SK-N-DZ (cell line): Measurements from ENCODE around the gene GPR85. TPM values are rescaled to one million over a fixed set of nuclear protein-coding genes. Genes with fewer than 3 reads are reported as not detected.
"Not testable (repeated sequence)": the region's sequence is repeated elsewhere in the genome, so short reads cannot be mapped to it uniquely, and the experiment has no call there.

Experiments
- DNase-seq: peaks from one replicate; pipeline ENCODE4 v3.0.0-alpha.2; 2015; ENCODE audit warnings: low spot score
- polyA plus RNA-seq, 2 experiments: library from polyadenylated mRNA; depleted of rRNA; stranded (reverse); fragments of >200 nt; gene quantifications; 2 replicates each; pipeline ENCODE4 v1.2.3, GENCODE V29; 2014

GPR85 gene, protein sequence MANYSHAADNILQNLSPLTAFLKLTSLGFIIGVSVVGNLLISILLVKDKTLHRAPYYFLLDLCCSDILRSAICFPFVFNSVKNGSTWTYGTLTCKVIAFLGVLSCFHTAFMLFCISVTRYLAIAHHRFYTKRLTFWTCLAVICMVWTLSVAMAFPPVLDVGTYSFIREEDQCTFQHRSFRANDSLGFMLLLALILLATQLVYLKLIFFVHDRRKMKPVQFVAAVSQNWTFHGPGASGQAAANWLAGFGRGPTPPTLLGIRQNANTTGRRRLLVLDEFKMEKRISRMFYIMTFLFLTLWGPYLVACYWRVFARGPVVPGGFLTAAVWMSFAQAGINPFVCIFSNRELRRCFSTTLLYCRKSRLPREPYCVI
- polyA plus RNA-seq (2014; cell fraction: cytosol; rRNA removed) = 4.8 and 5.3 TPM in 2 replicates
- polyA plus RNA-seq (2014; cell fraction: nucleus; rRNA removed) = 1.6 and 3.1 TPM in 2 replicates

- peak; percentile 88 for DNase-seq
These were observed at the start of gene GPR85 for GRCh38 chr7:113086431-113086888. TSS of gene GPR85 (minus strand) at chr7:113086827. CDS start at chr7:113084721, 2,106 bp downstream.

- no peak for DNase-seq
These were observed 47.4 kb upstream of the GPR85 start for GRCh38 chr7:113134025-113134424.

- no peak for DNase-seq
These were observed 44.7 kb upstream of the GPR85 start for GRCh38 chr7:113131367-113131766.

DNA sequence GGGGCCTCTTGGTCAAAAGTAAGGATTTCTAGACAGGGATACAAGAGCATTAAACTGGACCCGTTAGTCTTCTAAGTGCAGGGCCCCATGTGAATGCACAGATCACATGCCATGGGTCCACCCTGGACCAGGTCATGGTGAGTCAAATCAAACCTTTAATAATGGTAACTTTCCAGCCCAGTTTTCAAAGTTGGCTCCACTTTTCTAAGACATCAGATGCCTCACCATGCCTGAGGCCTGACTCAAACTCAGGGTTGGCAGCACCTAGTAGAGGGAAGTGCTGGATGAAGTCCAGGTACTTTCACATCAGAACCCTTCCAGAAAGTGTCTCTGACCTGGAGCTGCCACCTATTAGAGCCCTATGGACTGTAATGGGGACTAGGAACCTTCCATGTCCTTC, 41.4 kb upstream of the GPR85 start:
- no peak for DNase-seq

- DNase-seq = no peak
These were observed 39.1 kb upstream of the GPR85 start for GRCh38 chr7:113125728-113126127.

DNA sequence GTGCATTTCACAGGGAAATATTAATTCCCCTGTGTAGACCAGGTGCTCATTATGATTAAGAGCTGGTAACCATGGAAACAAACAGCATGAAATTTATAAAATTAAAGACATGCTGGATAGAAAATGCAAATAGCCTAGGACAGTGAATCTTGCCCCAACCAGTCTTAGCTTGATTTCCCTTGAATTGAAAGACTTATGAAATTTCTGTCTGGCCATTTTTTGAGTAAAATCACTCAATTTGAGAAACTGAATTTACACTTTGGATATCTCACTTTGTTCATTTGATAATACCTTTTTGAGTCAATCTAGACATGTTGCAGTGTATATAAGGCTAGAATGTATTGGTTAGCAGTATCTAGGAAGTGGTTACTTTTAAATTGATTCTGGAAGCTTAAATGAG, 36.1 kb upstream of the GPR85 start:
- no peak for DNase-seq

GRCh38 chr7:113120647-113121046, 34.0 kb upstream of the GPR85 start:
- DNase-seq = no peak

DNA sequence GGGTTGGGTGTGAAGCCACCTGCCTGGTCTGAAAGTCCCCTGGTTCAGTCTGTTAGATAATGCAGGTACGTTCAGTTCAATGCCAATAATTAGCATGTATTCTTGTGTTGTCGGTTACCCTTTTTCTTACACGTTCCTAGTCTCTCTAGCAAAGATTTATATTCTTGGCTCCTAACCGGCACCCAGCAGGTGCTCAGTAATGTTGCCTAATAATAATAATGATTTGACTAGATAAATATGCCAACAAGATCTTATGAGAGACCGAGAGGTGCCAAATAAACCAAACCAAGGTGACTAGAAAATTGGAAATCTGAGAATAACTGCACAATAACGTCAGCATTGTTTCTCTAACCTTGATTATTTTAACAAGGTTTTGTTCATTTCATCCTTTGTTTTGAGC, 32.8 kb upstream of the GPR85 start:
- DNase-seq = no peak

DNA sequence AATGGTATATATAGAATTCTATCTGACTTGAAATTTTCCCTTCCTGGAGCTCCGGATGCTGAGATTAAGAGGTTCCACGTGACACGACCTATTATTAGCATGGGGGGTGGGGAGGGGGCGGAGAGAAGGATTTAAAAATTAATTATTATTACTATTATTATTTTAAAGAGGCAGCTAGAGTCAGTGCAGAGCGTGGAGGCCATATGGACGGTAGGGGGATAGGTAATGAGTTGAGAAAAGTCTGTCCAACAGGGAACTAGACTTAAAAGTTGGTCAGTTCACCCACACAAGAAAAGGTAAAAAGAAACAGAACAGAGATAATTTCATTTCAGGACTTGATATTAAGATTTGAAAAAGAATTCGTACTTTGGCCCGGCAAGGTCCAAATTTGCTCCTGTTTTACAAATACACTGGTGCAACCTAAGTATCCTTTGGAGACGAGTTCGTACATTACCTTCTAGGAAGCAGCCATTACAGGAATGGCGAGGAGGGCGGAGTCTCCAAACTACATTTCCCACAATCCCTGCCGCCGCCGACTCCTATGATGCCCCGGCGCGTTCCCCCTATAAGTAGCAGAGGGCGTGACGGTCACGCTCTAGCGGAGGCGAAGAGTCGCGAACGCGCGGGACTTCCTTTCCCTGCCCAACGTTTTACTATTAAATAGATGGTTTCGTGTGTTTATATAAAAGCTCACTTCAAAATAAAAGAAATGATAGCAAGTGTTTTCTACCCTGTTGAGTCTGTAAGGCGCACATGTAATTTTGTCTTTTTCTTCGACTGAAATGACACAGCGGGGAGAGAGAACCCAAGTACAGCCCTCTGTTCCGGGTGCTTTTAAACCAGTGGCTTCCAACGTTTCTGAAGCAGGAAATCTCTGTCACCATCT, 31.7 kb upstream of the GPR85 start, which contains the start of gene SMIM30:
Gene SMIM30, minus strand, starts transcription at position 481 of the 886 bp plus-strand sequence. CDS start 976 bp downstream, outside the sequence.
- peak; percentile 88 for DNase-seq

DNA sequence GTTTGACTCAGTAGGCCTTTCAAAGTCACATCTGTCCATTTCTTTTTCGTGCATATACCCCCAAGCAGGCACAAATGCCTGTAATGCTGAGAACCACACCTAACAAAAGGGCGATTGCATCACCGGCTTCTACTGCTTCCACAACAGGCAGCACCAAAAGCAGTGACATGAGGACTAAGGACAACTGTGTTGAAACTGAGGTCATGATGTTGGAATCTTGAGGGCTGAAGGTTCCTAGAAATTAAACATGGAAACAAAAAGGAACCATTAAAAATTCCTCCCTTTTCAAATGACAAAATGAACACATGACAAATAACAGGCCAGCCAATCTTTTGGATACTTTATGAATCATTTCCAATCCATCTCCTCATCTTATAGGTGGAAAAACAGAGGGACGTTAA, 30.7 kb upstream of the GPR85 start:
- not testable (repeated sequence) for DNase-seq

GRCh38 chr7:113113912-113114311, 27.3 kb upstream of the GPR85 start:
- peak; percentile 45 for DNase-seq

DNA sequence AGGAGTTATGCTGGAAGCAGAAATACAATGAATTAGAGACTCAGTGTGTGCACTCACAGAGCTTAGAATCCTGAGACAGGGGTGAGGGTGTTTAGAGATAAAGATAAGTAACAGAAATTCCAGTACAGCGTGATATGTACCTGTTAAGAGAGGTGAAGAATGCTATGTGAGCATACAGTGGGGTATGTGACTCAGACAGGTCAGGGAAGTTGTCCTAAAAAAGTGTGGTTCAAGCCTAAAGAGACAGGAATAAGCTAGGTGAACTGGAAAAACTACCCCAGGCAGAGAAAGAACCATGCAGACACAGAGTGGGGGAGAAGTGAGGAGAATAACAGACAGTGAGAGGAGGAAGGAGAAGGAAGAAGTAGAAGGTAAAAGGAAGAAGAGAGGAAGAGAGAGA, 23.1 kb upstream of the GPR85 start:
- DNase-seq = no peak

- peak; percentile 32 for DNase-seq
These were observed 13.5 kb upstream of the GPR85 start for GRCh38 chr7:113100121-113100603.

DNA sequence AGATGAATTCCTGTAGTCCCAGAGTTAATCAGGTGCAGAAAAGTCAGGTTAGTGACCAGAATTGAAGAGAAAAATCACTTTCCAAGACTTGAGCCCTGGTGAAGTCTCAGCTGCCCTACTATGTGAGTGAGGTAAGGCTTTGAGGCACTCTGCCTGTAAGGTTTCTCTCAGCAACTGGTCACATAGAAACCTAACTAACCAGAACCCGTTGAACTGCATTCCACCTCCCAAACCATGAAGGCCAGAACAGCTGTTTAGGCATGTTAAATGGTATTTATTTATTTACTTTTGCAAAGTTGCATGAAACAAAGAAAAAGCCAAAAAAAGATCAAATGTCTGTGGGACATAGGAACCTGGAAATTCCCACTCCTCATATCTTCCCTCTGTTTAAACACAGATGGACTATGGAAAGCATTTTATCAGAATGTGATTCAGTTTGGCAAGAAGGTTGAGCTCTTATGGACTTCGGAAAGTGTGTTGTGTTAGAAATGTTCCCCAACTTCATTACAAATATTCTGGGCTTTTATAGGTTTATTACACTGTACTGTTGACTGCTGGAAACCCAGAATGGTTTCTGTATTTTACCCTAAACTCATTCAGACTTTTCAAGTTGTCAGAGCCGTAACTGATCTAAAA, 12.8 kb upstream of the GPR85 start:
- no peak for DNase-seq

DNA sequence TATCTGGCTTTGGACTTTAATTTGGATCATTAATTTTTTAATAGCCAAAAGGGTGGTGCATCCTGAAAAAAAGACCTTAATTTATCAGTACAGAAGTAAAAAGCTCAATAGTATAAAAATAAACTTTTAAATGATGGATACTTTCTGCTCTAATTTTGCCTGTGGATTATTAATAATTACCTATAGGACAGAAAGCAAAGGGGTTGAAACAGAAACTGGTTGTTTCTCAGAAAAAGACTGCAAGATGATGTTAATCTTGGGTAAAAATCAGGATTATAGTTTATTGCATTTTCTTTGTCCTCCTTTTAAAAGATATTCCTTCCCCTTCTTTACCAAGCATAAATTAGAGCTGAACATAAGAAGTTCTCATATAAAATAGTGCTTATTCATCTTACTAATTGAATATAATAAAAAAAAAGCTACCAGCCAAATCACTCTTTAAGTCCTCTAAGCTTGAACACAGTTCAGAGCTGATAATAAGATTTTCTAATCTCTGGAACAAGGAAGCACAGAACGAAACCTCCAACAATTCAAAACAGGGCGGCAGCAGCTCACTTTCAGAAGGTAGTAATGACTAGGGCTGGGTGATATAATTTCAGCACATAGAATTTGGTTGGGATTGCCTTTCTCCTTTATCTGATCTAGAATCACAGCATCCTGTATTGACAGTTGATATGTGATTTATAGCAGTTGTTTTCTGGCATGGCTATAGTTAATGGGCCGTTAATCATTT, 8.1 kb upstream of the GPR85 start:
- DNase-seq = no peak

GRCh38 chr7:113093561-113093960, 6.9 kb upstream of the GPR85 start:
- no peak for DNase-seq

DNA sequence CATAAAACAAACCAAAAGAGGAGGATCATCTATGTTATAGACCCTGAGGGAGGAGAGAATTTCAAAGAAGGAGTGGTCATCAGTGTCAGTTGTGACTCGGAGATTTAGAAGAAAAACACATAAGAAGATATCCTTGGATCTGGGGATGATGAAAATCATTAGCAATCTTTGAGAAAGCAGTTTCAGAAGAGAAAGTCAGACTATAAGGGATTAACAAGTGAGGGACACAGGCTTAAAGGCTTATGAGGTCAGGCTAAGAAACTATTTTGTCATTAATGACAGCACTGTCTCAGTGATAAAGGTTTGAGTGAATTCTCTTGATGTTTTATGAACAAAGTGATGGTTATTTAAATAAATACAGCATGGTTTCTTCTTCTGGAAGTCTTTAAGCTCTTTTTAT, 6.1 kb upstream of the GPR85 start:
- no peak for DNase-seq

GRCh38 chr7:113087071-113087998, 708 bp upstream of the GPR85 start:
- DNase-seq = peak; percentile 82

GRCh38 chr7:113085781-113086390, 741 bp downstream of the GPR85 start:
- DNase-seq = peak; percentile 44
